IPS-18c (cell line): ENCODE results near the gene IGSF8.

Experiments
- H3K4me3 ChIP-seq: 2 replicates; pipeline ENCODE4 v1.7.0; 2013; ENCODE audit warnings: low read depth, mild to moderate bottlenecking, low read length, moderate library complexity; ENCODE audit not compliant: insufficient read depth
- H3K9me3 ChIP-seq: one replicate; pipeline ENCODE4 v1.6.1; 2013; ENCODE audit warnings: mild to moderate bottlenecking, low read length, moderate library complexity; ENCODE audit not compliant: control insufficient read depth, insufficient read depth

Gene IGSF8, protein sequence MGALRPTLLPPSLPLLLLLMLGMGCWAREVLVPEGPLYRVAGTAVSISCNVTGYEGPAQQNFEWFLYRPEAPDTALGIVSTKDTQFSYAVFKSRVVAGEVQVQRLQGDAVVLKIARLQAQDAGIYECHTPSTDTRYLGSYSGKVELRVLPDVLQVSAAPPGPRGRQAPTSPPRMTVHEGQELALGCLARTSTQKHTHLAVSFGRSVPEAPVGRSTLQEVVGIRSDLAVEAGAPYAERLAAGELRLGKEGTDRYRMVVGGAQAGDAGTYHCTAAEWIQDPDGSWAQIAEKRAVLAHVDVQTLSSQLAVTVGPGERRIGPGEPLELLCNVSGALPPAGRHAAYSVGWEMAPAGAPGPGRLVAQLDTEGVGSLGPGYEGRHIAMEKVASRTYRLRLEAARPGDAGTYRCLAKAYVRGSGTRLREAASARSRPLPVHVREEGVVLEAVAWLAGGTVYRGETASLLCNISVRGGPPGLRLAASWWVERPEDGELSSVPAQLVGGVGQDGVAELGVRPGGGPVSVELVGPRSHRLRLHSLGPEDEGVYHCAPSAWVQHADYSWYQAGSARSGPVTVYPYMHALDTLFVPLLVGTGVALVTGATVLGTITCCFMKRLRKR

DNA sequence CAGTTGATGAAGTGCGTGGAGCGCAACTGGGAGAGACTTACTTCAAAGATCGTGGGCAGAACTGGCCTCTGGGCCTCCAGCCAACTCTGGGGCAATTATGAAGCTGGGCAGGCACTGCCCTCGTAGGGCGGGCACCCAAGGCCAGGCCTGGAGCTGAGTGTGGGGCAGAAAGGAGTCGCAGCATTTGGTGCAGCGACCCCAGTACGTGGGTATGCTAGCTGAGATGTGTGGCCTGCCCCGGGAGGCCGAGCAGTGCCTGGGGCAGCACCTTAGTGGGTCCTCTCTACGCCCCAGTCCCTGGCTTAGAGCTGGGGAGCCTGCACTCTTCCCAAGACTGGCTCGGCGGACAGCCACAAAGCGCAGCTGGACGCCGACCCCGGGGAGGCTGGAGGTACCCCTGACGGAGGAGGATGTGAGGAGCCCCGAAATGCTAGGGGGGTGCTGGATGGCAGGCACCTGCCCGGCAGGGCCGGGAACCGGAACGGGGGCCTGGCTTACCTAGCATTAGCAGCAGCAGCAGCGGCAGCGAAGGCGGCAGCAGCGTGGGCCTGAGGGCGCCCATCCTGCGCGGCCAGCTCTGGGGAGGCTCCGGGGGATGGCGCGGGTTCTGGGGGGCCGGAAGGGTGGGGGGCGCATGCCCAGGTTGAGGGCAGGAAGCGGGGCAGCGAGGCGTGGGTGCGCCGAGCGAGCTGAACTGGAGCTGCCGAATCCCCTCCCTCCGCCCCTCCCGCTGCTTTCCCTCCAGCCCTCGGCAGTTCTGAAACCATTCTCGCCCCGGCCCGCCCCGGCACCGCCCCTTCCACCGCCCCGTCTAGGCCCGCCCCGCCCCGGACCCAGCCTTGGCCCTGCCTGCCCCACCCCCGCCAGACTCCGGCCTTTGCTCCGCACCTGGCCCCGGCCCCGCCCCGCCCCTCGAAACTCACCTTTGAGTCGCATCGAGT lies at the start of gene IGSF8:
Gene IGSF8, minus strand, starts transcription at position 709 of the 941 bp plus-strand sequence. Its CDS starts 147 bp downstream, at position 562.
- Histone ChIP-seq H3K4me3 (peak within 1 kb of the TSS; percentile 71), H3K9me3 (no peaks in the 10 kb centered on the region)

DNA sequence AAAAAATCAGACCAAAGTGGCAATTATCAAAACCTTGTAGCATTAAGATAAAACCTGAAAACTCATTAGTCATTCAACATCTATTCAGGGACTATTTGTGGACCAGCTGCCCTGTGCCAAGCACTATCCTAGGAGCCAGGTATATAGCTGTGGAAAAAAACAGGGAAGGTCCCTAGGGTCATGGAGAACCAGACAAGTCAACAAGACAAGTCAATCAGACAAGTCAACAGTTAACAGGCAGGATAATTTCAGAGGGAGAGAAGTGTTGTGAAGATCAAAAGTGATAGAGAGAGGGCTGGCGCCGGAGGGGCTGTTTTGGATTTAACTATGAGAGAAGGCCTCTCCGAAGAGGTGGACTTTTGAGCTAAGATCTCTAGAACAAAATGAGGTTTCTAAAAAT lies 49.7 kb upstream of the IGSF8 start:
- H3K9me3 ChIP-seq, result peaks cover 2% of the 10 kb centered on the region

GRCh38 chr1:160146107-160146506 lies 47.7 kb upstream of the IGSF8 start:
- H3K9me3 ChIP-seq, result peaks cover 5% of the 10 kb centered on the region
- H3K4me3 ChIP-seq, result no peak overlapping the region

More for the DNA sequence above, 49.7 kb upstream of the IGSF8 start:
- H3K4me3 ChIP-seq, result no peak overlapping the region

- Histone ChIP-seq H3K9me3 (peaks cover 5% of the 10 kb centered on the region), H3K4me3 (no peak overlapping the region)
Measured at GRCh38 chr1:160144921-160145320, 46.5 kb upstream of the IGSF8 start.

DNA sequence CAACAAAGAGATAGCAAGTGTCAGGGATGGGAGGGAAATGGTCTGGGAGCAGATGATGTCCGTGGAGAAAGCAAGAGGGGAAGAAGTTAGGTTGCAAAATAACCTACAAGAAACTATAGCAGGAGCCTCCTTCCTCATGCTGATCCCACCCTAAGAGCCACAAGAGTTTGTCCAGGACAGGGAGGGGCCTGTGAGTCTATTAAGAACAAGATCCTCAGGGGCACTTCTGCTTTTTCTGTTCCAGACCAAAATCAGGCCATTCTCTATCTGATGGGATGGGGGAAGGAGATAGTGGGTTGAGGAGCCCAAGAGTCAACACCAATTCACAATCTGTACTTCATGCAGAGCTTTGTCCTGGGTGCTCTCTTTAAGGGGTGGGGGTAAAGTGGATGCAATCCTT lies 45.3 kb upstream of the IGSF8 start:
- no peak overlapping the region for H3K4me3 ChIP-seq
- H3K9me3 ChIP-seq, result peaks cover 5% of the 10 kb centered on the region

GRCh38 chr1:160139840-160140239 lies 41.4 kb upstream of the IGSF8 start:
- peaks cover 5% of the 10 kb centered on the region for H3K9me3 ChIP-seq
- no peak overlapping the region for H3K4me3 ChIP-seq

- Histone ChIP-seq H3K9me3 (peaks cover 3% of the 10 kb centered on the region), H3K4me3 (no peak overlapping the region)
Measured at GRCh38 chr1:160137216-160137862, 38.9 kb upstream of the IGSF8 start.

DNA sequence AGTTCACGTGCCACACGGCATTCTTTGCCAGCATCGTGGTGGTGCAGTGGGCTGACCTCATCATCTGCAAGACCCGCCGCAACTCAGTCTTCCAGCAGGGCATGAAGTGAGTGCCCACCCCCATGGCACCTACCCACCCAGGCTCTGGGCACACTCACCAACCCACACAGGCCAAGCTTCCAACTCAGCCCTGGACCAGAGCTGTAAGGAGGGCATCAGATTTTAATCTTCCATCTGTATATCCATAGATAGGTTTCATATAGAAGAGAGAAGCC lies 38.4 kb upstream of the IGSF8 start:
- no peak overlapping the region for H3K4me3 ChIP-seq
- no peaks in the 10 kb centered on the region for H3K9me3 ChIP-seq

GRCh38 chr1:160136121-160136925 lies 37.9 kb upstream of the IGSF8 start:
- Histone ChIP-seq H3K9me3 (no peaks in the 10 kb centered on the region), H3K4me3 (no peak overlapping the region)

DNA sequence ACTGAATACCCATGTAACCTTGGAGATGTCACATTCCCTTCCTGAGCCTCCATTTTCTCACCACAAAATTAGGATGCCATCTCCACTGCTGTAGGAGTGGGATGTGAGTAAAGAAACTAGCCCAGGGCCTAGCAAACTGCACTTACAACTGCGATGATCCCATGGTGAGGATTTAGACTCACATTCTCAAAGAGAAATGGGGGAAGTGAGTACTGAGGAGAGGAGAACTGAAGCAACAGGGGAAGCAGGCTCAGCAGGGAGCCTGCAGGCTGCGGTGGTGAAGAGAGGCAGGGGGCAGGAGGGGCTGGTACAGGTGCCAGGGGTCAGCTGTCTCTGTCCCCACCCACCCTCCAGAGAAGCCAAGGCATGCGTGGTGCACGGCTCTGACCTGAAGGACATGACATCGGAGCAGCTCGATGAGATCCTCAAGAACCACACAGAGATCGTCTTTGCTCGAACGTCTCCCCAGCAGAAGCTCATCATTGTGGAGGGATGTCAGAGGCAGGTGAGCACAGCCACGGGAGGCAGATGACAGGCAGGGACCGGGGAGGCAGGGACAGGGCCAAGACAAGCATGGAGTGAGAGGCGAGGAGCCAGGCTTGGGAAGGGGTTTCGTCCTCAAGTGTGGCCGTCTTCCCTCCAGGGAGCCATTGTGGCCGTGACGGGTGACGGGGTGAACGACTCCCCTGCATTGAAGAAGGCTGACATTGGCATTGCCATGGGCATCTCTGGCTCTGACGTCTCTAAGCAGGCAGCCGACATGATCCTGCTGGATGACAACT lies 36.6 kb upstream of the IGSF8 start:
- Histone ChIP-seq H3K9me3 (no peaks in the 10 kb centered on the region), H3K4me3 (no peak overlapping the region)

- Histone ChIP-seq H3K4me3 (no peak overlapping the region), H3K9me3 (no peaks in the 10 kb centered on the region)
Measured at GRCh38 chr1:160133990-160134770, 35.8 kb upstream of the IGSF8 start.

- H3K4me3 ChIP-seq, result no peak overlapping the region
- H3K9me3 ChIP-seq, result no peaks in the 10 kb centered on the region
Measured at GRCh38 chr1:160131803-160132565, 33.6 kb upstream of the IGSF8 start.

- Histone ChIP-seq H3K4me3 (no peak overlapping the region), H3K9me3 (no peaks in the 10 kb centered on the region)
Measured at GRCh38 chr1:160130939-160131338, 32.5 kb upstream of the IGSF8 start.

DNA sequence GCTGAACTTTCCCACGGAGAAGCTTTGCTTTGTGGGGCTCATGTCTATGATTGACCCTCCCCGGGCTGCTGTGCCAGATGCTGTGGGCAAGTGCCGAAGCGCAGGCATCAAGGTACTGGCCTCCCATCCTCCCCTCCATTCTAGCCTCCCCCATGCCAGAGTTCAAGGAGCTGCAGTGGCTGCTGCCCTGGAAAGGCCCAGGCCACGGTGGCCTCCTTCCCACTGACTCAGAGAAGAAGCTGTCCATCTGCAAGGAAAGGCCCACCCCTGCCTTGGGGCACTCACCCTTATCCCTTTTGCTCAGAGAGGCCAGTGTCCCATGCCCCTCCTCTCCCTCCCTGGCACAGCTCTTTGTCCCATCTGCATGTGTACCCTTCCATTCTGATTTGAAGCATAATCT lies 32.1 kb upstream of the IGSF8 start:
- Histone ChIP-seq H3K4me3 (no peak overlapping the region), H3K9me3 (no peaks in the 10 kb centered on the region)

- no peak overlapping the region for H3K4me3 ChIP-seq
- H3K9me3 ChIP-seq, result no peaks in the 10 kb centered on the region
Measured at GRCh38 chr1:160129966-160130365, 31.5 kb upstream of the IGSF8 start.
